Keratinocyte (primary cell): ENCODE results near the gene CRTC1.

ENCODE experiments used
- CTCF ChIP-seq, 3 experiments: IDR thresholded peaks in 1 of 3; conservative IDR thresholded peaks in 1 of 3; optimal IDR thresholded peaks in 1 of 3; 2 replicates in 2 of 3; 3 replicates in 1 of 3; pipeline versions ENCODE3 to v1.5.1; 2011; ENCODE audit warnings: low read length in 3 of 3, mild to moderate bottlenecking in 3 of 3, moderate library complexity in 2 of 3, control low read depth in 1 of 3, inconsistent platforms in 1 of 3; ENCODE audit not compliant: insufficient read depth in 2 of 3; ENCODE audit errors: extremely low read depth in 1 of 3
- EZH2 ChIP-seq: IDR thresholded peaks from one replicate; pipeline ENCODE4 v1.6.1; 2012; ENCODE audit warnings: inconsistent platforms, mild to moderate bottlenecking, low read length, moderate library complexity

DNA sequence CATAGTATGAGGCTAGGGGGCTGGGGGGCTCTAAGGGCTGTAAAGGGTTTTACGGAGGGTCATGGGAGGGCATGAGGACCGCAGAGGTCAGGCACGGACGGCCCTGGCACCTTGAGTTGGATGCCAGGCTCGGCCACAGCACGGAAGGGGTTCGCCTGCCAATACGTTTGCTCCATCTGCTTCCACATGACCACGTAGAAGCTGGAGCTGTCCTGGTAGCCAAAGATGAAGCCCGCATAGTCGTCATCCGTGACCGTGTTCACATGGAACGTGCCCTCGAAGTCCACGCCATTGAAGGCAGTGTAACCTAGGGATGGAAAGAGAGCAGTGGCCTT is 101.3 kb downstream of the CRTC1 start:
- no peak for TF ChIP-seq CTCF (optimal IDR thresholded peaks at IDR 0.05 in 1 of 3, IDR thresholded peaks at IDR 0.05 in 1 of 3, conservative IDR thresholded peaks at IDR 0.05 in 1 of 3; ENCODE audit: extremely low read depth in 1 of 3, insufficient read depth in 2 of 3, low read length in 3 of 3)
- no peak for TF ChIP-seq EZH2
